ENCODE measurements around the gene CNTN1. TPM values are rescaled to one million over a fixed set of nuclear protein-coding genes. Genes with fewer than 3 reads are reported as not detected.

Gene CNTN1
- total and polyA plus RNA-seq, 10 donors: 0.50 to 12.3 (median 5.8) TPM

DNA sequence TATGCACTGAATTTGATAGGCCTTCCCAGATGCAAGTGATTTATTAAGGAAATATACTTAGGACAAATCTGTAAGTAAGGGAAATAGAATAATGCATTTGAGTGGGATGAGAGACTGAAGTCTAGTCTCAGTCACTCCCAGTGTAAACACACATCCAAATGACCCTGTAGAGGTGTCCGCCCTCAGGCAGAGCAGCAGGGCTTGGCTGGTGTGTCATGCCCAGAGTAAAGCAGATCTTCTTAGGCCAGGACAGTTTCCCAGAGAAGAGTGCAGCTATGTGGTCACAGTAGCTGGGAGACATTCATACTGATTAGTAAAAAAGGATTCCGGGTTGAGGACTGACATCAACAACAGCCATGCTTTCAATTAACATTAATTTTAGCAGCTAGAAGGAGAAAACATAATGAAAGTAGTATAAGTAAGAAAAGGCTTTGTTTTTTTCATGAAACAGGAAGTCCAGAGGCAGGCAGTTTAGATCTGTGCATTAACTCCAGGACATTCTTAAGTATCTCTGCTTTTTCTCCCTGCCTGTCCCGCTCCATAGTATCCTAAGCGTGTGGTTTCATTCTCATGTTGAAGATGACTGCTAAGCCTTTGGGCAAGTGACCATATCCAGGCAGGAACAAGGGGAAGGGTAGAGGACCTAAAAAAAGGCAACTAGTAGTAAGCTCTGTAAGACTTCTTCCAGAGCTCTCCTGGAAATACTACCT, 35.7 kb downstream of the CNTN1 start:
- Histone ChIP-seq H3K36me3 (no peaks in the 10 kb centered on the region), H3K9me3 (no peaks in the 10 kb centered on the region), H3K27ac (no peak overlapping the region), H3K4me1 (no peaks in the 10 kb centered on the region), H3K27me3 (replicated peaks in 1 of 7) (no peaks in the 10 kb centered on the region), H3K4me3 (no peak overlapping the region)
- TF ChIP-seq POLR2AphosphoS5 (IDR thresholded peaks at IDR 0.05) (no peak), POLR2A (IDR thresholded peaks at IDR 0.05) (no peak)
- TF ChIP-seq, protein P1, sequence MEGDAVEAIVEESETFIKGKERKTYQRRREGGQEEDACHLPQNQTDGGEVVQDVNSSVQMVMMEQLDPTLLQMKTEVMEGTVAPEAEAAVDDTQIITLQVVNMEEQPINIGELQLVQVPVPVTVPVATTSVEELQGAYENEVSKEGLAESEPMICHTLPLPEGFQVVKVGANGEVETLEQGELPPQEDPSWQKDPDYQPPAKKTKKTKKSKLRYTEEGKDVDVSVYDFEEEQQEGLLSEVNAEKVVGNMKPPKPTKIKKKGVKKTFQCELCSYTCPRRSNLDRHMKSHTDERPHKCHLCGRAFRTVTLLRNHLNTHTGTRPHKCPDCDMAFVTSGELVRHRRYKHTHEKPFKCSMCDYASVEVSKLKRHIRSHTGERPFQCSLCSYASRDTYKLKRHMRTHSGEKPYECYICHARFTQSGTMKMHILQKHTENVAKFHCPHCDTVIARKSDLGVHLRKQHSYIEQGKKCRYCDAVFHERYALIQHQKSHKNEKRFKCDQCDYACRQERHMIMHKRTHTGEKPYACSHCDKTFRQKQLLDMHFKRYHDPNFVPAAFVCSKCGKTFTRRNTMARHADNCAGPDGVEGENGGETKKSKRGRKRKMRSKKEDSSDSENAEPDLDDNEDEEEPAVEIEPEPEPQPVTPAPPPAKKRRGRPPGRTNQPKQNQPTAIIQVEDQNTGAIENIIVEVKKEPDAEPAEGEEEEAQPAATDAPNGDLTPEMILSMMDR (IDR thresholded peaks at IDR 0.05 in 8 of 11, conservative IDR thresholded peaks at IDR 0.05 in 3 of 11): no peak
- intact Hi-C loops (cut with DNase I; ENCODE audit: low total_unique reads): no loop called here
- 80 to 90% (median 83%) methylated on average over 4 of the region's 4 CpGs for WGBS, 5 donors
- DNase-seq: no peak

DNA sequence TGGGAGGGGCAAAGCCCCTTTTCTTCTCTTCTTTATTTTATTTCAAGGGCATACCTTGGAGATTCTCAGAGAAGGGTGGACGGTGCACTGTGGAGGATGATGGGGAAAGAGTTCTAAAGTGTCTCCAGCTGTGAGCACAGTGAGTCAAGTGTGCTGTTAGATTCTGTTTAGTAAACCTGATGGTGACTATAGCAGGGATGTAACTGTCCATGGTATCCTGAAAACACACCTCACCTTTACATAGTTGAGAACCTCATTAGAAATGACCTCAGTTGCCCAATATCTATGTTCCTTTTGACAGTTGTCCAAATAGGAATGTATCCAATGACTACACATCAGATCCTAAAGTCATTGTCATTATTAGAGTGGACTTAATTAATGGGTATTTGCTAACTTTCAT, 38.0 kb downstream of the CNTN1 start:
- Histone ChIP-seq H3K9me3 (no peaks in the 10 kb centered on the region), H3K27me3 (replicated peaks in 1 of 7) (no peaks in the 10 kb centered on the region), H3K27ac (no peak overlapping the region), H3K36me3 (no peaks in the 10 kb centered on the region), H3K4me1 (no peaks in the 10 kb centered on the region), H3K4me3 (no peak overlapping the region)
- no peak for DNase-seq
- intact Hi-C loops (cut with DNase I; ENCODE audit: low total_unique reads): no loop called here
- TF ChIP-seq POLR2A (IDR thresholded peaks at IDR 0.05): no peak
- no peak for TF ChIP-seq POLR2AphosphoS5 (IDR thresholded peaks at IDR 0.05)
- TF ChIP-seq, protein P1 (IDR thresholded peaks at IDR 0.05 in 8 of 11, conservative IDR thresholded peaks at IDR 0.05 in 3 of 11): no peak
- 79 to 92% (median 84%) methylated on average over 1 of the region's 1 CpG for WGBS, 5 donors

DNA sequence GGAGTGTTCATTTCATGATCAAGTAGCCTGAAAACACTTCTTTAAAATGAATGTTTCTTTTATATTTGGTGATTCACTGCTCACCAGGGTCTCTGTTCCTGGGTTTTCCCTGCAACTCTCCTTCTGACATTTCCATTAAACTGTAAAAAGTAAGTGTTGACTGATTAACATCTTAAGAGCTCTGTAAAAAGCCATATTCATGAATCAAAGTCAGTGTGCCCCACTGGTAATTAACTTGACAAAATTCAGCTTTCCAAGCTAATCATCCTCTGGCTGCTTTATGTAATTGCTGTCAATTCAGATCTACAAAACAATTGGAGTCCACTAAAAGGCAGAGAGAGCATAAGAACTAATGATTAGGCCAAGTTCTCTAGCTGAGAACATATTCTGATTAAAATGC, 41.6 kb downstream of the CNTN1 start:
- Histone ChIP-seq H3K36me3 (no peaks in the 10 kb centered on the region), H3K27me3 (replicated peaks in 1 of 7) (no peaks in the 10 kb centered on the region), H3K4me3 (no peak overlapping the region), H3K9me3 (no peaks in the 10 kb centered on the region), H3K4me1 (no peaks in the 10 kb centered on the region), H3K27ac (no peak overlapping the region)
- DNase-seq: no peak
- intact Hi-C loops (cut with DNase I; ENCODE audit: low total_unique reads): no loop called here
- TF ChIP-seq POLR2AphosphoS5 (IDR thresholded peaks at IDR 0.05) (no peak), POLR2A (IDR thresholded peaks at IDR 0.05) (no peak)
- TF ChIP-seq, protein P1 (IDR thresholded peaks at IDR 0.05 in 8 of 11, conservative IDR thresholded peaks at IDR 0.05 in 3 of 11): no peak

DNA sequence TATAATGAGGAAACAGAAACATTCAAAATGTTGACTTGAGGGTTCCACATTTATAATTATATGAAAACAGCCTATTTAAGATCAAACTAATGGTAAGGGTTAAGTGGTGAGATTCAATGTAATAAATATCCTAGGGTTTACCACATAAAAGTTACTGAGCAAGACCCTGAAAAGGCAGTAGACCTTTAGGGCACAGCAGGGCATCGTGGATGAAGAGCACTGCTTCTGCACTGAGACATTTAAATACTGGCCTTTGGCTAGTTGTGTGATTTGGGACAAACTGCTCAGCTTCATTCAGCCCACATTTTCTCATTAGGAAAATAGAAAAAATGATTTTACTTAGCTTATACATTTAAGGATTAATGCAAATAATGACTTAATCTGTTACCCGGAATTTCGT, 42.0 kb downstream of the CNTN1 start:
- Histone ChIP-seq H3K27ac (no peak overlapping the region), H3K36me3 (no peaks in the 10 kb centered on the region), H3K27me3 (replicated peaks in 1 of 7) (no peaks in the 10 kb centered on the region), H3K4me3 (no peak overlapping the region), H3K4me1 (no peaks in the 10 kb centered on the region), H3K9me3 (no peaks in the 10 kb centered on the region)
- intact Hi-C loops (cut with DNase I; ENCODE audit: low total_unique reads): no loop called here
- WGBS, 5 donors: 64 to 81% (median 76%) methylated on average over 3 of the region's 3 CpGs
- TF ChIP-seq, protein P1 (IDR thresholded peaks at IDR 0.05 in 8 of 11, conservative IDR thresholded peaks at IDR 0.05 in 3 of 11): no peak
- TF ChIP-seq POLR2A (IDR thresholded peaks at IDR 0.05) (no peak), POLR2AphosphoS5 (IDR thresholded peaks at IDR 0.05) (no peak)
- DNase-seq: no peak
